PC-3 (cell line): ENCODE results near the gene CLMP. TPM values are rescaled to one million over a fixed set of nuclear protein-coding genes. Genes with fewer than 3 reads are reported as not detected.

Experiments
- ATAC-seq: fragments of 200-7000 bp; cut with Tn5 transposase; 2 replicates; pipeline ENCODE4 v1.9.1; 2020; ENCODE audit warnings: mild to moderate bottlenecking, moderate library complexity
- BruUV-seq: library from RNA; stranded (reverse); fragments of 400-500 nt; replicated peaks from 2 replicates; lab custom pipeline; 2021; lab: Mats Ljungman, UMichigan
- CTCF ChIA-PET: fragments of 300-600 bp; sonication (Branson Sonifier 250); formaldehyde crosslinking; loops from one replicate; lab custom pipeline; 2022; ENCODE audit warnings: antibody characterized with exemption; lab: Charles Lee
- POLR2A ChIA-PET: fragments of 300-600 bp; sonication (Branson Sonifier 250); formaldehyde crosslinking; loops from one replicate; lab custom pipeline; 2022; ENCODE audit warnings: antibody characterized with exemption; ENCODE audit not compliant: unreplicated experiment; lab: Charles Lee
- DNase-seq: peaks from one replicate; pipeline ENCODE4 v3.0.0-alpha.2; 2015
- H2AFZ ChIP-seq: fragments of 300-600 bp; sonication (generic); 2 replicates; pipeline ENCODE4 v1.6.0; 2016; ENCODE audit warnings: antibody characterized with exemption, low read length
- H3F3A ChIP-seq: fragments of 300-600 bp; sonication (generic); one replicate; pipeline ENCODE4 v1.6.0; 2017; ENCODE audit warnings: antibody characterized with exemption, low read length, control low read depth, mild to moderate bottlenecking; ENCODE audit not compliant: unreplicated experiment
- H3K27ac ChIP-seq: fragments of 300-600 bp; sonication (generic); 2 replicates; pipeline ENCODE4 v1.5.1; 2016; ENCODE audit warnings: mild to moderate bottlenecking, low read length
- H3K27me3 ChIP-seq: fragments of 300-600 bp; sonication (generic); 2 replicates; pipeline ENCODE4 v1.6.1; 2016; ENCODE audit warnings: low read length, mixed read lengths
- H3K36me3 ChIP-seq: fragments of 300-600 bp; sonication (generic); 2 replicates; pipeline ENCODE4 v1.6.1; 2016; ENCODE audit warnings: low read depth, mixed run types, low read length, mixed read lengths
- H3K4me1 ChIP-seq: fragments of 300-600 bp; sonication (generic); 2 replicates; pipeline ENCODE4 v1.5.1; 2016; ENCODE audit warnings: low read length; ENCODE audit not compliant: insufficient read depth
- H3K4me2 ChIP-seq: fragments of 300-600 bp; sonication (generic); 2 replicates; pipeline ENCODE4 v1.6.0; 2016; ENCODE audit warnings: low read length
- H3K4me3 ChIP-seq: fragments of 300-600 bp; sonication (generic); 2 replicates; pipeline ENCODE4 v1.5.1; 2016; ENCODE audit warnings: mild to moderate bottlenecking, low read length, mixed read lengths
- H3K79me2 ChIP-seq: fragments of 300-600 bp; sonication (generic); 2 replicates; pipeline ENCODE4 v1.6.1; 2017; ENCODE audit warnings: low read length, mixed read lengths
- H3K9ac ChIP-seq: fragments of 300-600 bp; sonication (generic); 2 replicates; pipeline ENCODE4 v1.6.0; 2016; ENCODE audit warnings: mild to moderate bottlenecking, low read length
- H3K9me2 ChIP-seq: fragments of 300-600 bp; sonication (generic); replicated peaks from 2 replicates; pipeline ENCODE4 v1.6.1; 2016; ENCODE audit warnings: mixed run types, low read length, mixed read lengths
- H3K9me3 ChIP-seq: fragments of 300-600 bp; sonication (generic); 2 replicates; pipeline ENCODE4 v1.6.1; 2016; ENCODE audit warnings: low read length, mixed read lengths
- H4K20me1 ChIP-seq: fragments of 300-600 bp; sonication (generic); 2 replicates; pipeline ENCODE4 v1.6.1; 2016; ENCODE audit warnings: low read length, mixed read lengths
- EZH2 ChIP-seq: fragments of 300-600 bp; sonication (generic); IDR thresholded peaks from one replicate; pipeline ENCODE4 v1.6.1; 2017; ENCODE audit warnings: antibody characterized with exemption, mild to moderate bottlenecking, low read length; ENCODE audit not compliant: unreplicated experiment
- EZH2phosphoT487 ChIP-seq: fragments of 300-600 bp; sonication (generic); IDR thresholded peaks from 2 replicates; pipeline ENCODE4 v1.6.1; 2018; ENCODE audit warnings: mild to moderate bottlenecking, antibody characterized with exemption, low read length, borderline replicate concordance
- intact Hi-C: fragments of 100-400 bp; cut with micrococcal nuclease; formaldehyde crosslinking; loops from 2 replicates; pipeline ENCODE4 v1.9.0; 2023
- total RNA-seq: library from RNA; depleted of rRNA; stranded (reverse); fragments of >200 nt; gene quantifications from 2 replicates; pipeline ENCODE4 v1.2.3, GENCODE V29; 2014
- TF ChIP-seq, protein P1 (sequence below): fragments of 300-600 bp; sonication (generic); conservative IDR thresholded peaks from 2 replicates; pipeline ENCODE4 v1.5.1; 2017; ENCODE audit warnings: antibody characterized with exemption, low read depth, mild to moderate bottlenecking, low read length

Gene CLMP
- total RNA-seq, 1 experiment from 2014 or later = 30.4 TPM

- intact Hi-C loops = no loop called here
- no peaks in the 10 kb centered on the region for H3K36me3 ChIP-seq
- H3K9ac ChIP-seq = no peak overlapping the region
- ChIA-PET POLR2A (no interaction called here), CTCF (no interaction called here)
- no peaks in the 10 kb centered on the region for H3K4me1 ChIP-seq
- no peaks in the 10 kb centered on the region for H3K9me2 ChIP-seq
- H3K27me3 ChIP-seq = no peaks in the 10 kb centered on the region
- no peaks in the 10 kb centered on the region for H3K79me2 ChIP-seq
- no peak overlapping the region for H2AFZ ChIP-seq
- DNase-seq (no peak), ATAC-seq (no peak)
- H4K20me1 ChIP-seq = no peaks in the 10 kb centered on the region
- H3K4me2 ChIP-seq = no peak overlapping the region
- TF ChIP-seq, protein P1, sequence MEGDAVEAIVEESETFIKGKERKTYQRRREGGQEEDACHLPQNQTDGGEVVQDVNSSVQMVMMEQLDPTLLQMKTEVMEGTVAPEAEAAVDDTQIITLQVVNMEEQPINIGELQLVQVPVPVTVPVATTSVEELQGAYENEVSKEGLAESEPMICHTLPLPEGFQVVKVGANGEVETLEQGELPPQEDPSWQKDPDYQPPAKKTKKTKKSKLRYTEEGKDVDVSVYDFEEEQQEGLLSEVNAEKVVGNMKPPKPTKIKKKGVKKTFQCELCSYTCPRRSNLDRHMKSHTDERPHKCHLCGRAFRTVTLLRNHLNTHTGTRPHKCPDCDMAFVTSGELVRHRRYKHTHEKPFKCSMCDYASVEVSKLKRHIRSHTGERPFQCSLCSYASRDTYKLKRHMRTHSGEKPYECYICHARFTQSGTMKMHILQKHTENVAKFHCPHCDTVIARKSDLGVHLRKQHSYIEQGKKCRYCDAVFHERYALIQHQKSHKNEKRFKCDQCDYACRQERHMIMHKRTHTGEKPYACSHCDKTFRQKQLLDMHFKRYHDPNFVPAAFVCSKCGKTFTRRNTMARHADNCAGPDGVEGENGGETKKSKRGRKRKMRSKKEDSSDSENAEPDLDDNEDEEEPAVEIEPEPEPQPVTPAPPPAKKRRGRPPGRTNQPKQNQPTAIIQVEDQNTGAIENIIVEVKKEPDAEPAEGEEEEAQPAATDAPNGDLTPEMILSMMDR = no peak
- TF ChIP-seq EZH2 (no peak), EZH2phosphoT487 (no peak)
- no peak overlapping the region for H3K4me3 ChIP-seq
- no TSS peak for BruUV-seq
- H3K27ac ChIP-seq = no peak overlapping the region
- H3F3A ChIP-seq = no peaks in the 10 kb centered on the region
- H3K9me3 ChIP-seq = no peaks in the 10 kb centered on the region
These were observed 153.9 kb downstream of the CLMP start for GRCh38 chr11:123041185-123041584.

DNA sequence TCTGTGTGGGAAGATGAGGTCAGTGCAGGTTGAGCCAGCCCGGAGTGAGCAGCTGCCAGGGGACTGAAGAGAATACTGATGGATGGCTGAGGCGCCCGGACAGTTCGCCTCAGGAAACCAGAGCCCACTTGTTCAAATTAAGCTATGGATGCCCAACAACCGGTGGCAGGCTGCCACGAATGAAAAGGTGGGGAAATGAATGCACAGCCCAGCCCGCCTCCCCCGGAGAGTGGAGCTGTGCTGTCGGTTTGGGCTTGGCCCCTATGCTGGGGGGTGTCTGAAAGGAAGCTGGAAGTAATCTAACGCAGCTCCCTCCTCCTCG lies 155.0 kb downstream of the CLMP start:
- Histone ChIP-seq H3K9me2 (no peaks in the 10 kb centered on the region), H4K20me1 (no peaks in the 10 kb centered on the region), H3K4me1 (no peaks in the 10 kb centered on the region), H3K9me3 (no peaks in the 10 kb centered on the region), H3K27me3 (no peaks in the 10 kb centered on the region), H3K4me2 (no peak overlapping the region), H3K9ac (no peak overlapping the region), H3K27ac (no peak overlapping the region), H3K79me2 (no peaks in the 10 kb centered on the region), H3F3A (no peaks in the 10 kb centered on the region), H2AFZ (no peak overlapping the region), H3K4me3 (no peak overlapping the region), H3K36me3 (no peaks in the 10 kb centered on the region)
- BruUV-seq = no TSS peak
- intact Hi-C loops = no loop called here
- no peak for TF ChIP-seq EZH2
- no peak for TF ChIP-seq EZH2phosphoT487
- TF ChIP-seq, protein P1 = no peak
- DNase-seq = no peak
- CTCF ChIA-PET = no interaction called here
- POLR2A ChIA-PET = no interaction called here
- ATAC-seq = no peak

- intact Hi-C loops = no loop called here
- H3K27ac ChIP-seq = no peak overlapping the region
- TF ChIP-seq EZH2phosphoT487 (no peak), EZH2 (no peak)
- TF ChIP-seq, protein P1 = no peak
- DNase-seq = no peak
- POLR2A ChIA-PET = no interaction called here
- no peaks in the 10 kb centered on the region for H3K79me2 ChIP-seq
- H3K4me3 ChIP-seq = no peak overlapping the region
- no peak overlapping the region for H3K4me2 ChIP-seq
- no peaks in the 10 kb centered on the region for H3K4me1 ChIP-seq
- no peaks in the 10 kb centered on the region for H3K36me3 ChIP-seq
- H3K9me3 ChIP-seq = no peaks in the 10 kb centered on the region
- H3F3A ChIP-seq = no peaks in the 10 kb centered on the region
- ATAC-seq = no peak
- H3K27me3 ChIP-seq = no peaks in the 10 kb centered on the region
- no peaks in the 10 kb centered on the region for H3K9me2 ChIP-seq
- H4K20me1 ChIP-seq = no peaks in the 10 kb centered on the region
- H2AFZ ChIP-seq = no peak overlapping the region
- H3K9ac ChIP-seq = no peak overlapping the region
- BruUV-seq = no TSS peak
- CTCF ChIA-PET = no interaction called here
These were observed 159.2 kb downstream of the CLMP start for GRCh38 chr11:123035831-123036230.
